ENCODE results near the gene LCE2A.
"Not testable (repeated sequence)": the region's sequence is repeated elsewhere in the genome, so short reads cannot be mapped to it uniquely, and the experiment has no call there.

The LCE2A gene

GRCh38 chr1:152697701-152698600 is at the start of gene LCE2A:
TSS of gene LCE2A (plus strand) at chr1:152698345. CDS start at chr1:152698902, 557 bp downstream.
- DNase-seq, result no peak

- no peak for DNase-seq
Measured at GRCh38 chr1:152654110-152654509, 44.0 kb upstream of the LCE2A start.

GRCh38 chr1:152656459-152656858 is 41.7 kb upstream of the LCE2A start:
- DNase-seq, result no peak

- no peak for DNase-seq
Measured at GRCh38 chr1:152657677-152658076, 40.5 kb upstream of the LCE2A start.

- DNase-seq, result no peak
Measured at GRCh38 chr1:152658649-152659048, 39.5 kb upstream of the LCE2A start.

- DNase-seq, result no peak
Measured at GRCh38 chr1:152663098-152663497, 35.0 kb upstream of the LCE2A start, which contains the start of gene LCE2D. TSS of gene LCE2D (plus strand) at chr1:152663380. CDS start at chr1:152664106, 726 bp downstream.

- DNase-seq, result not testable (repeated sequence)
Measured at GRCh38 chr1:152666171-152666570, 32.0 kb upstream of the LCE2A start.

GRCh38 chr1:152667648-152668047 is 30.5 kb upstream of the LCE2A start:
- no peak for DNase-seq

- no peak for DNase-seq
Measured at GRCh38 chr1:152673016-152673415, 25.1 kb upstream of the LCE2A start.

GRCh38 chr1:152674983-152675382 is 23.2 kb upstream of the LCE2A start, which contains the start of gene LCE2C:
TSS of gene LCE2C (plus strand) at chr1:152675279. CDS start at chr1:152676016, 737 bp downstream.
- not testable (repeated sequence) for DNase-seq

GRCh38 chr1:152679459-152679858 is 18.7 kb upstream of the LCE2A start:
- DNase-seq, result no peak

GRCh38 chr1:152681616-152682015 is 16.5 kb upstream of the LCE2A start:
- no peak for DNase-seq

GRCh38 chr1:152683846-152684245 is 14.3 kb upstream of the LCE2A start:
- no peak for DNase-seq

GRCh38 chr1:152685823-152686222 is 12.3 kb upstream of the LCE2A start, which contains the start of gene LCE2B:
TSS of gene LCE2B (plus strand) at chr1:152686123. CDS start at chr1:152686844, 721 bp downstream.
- not testable (repeated sequence) for DNase-seq

GRCh38 chr1:152699746-152700145 is 1.6 kb downstream of the LCE2A start:
- no peak for DNase-seq

- no peak for DNase-seq
Measured at GRCh38 chr1:152707860-152708259, 9.7 kb downstream of the LCE2A start, which contains the start of gene LCE4A. TSS of gene LCE4A (plus strand) at chr1:152708160. CDS start at chr1:152709076, 916 bp downstream.

- DNase-seq, result no peak
Measured at GRCh38 chr1:152718238-152718637, 20.1 kb downstream of the LCE2A start.

GRCh38 chr1:152725261-152725660 is 27.1 kb downstream of the LCE2A start:
- no peak for DNase-seq

GRCh38 chr1:152728986-152729385 is 30.8 kb downstream of the LCE2A start:
- DNase-seq, result no peak

- no peak for DNase-seq
Measured at GRCh38 chr1:152735648-152736047, 37.5 kb downstream of the LCE2A start.

GRCh38 chr1:152737997-152738396 is 39.9 kb downstream of the LCE2A start:
- DNase-seq, result no peak

- no peak for DNase-seq
Measured at GRCh38 chr1:152739841-152740240, 41.7 kb downstream of the LCE2A start.

GRCh38 chr1:152741656-152742055 is 43.5 kb downstream of the LCE2A start:
- DNase-seq, result no peak

Data from NCI-H2081 treated with DMSO at 0.1 percent for 48 hours (cell line).